K562 (cell line): Measurements from ENCODE around the gene PTK7. TPM values are rescaled to one million over a fixed set of nuclear protein-coding genes. Genes with fewer than 3 reads are reported as not detected.

Source experiments
- ARID4B ChIP-seq: sonication (generic); formaldehyde crosslinking; IDR thresholded peaks from 2 replicates; pipeline ENCODE4 v1.8.0; 2022; ENCODE audit warnings: mild to moderate bottlenecking, missing genetic modification reagents
- BCOR ChIP-seq: fragments of 450-650 bp; IDR thresholded peaks from 2 replicates; pipeline ENCODE4 v1.6.1; 2016
- EP400 ChIP-seq: fragments of 450-650 bp; IDR thresholded peaks from 2 replicates; pipeline ENCODE4 v1.6.1; 2017; ENCODE audit warnings: antibody characterized with exemption, mild to moderate bottlenecking, moderate library complexity
- KDM2B ChIP-seq: fragments of 250-450 bp; sonication (Bioruptor Pico); IDR thresholded peaks from 2 replicates; pipeline ENCODE4 v1.8.0; 2021; ENCODE audit warnings: mild to moderate bottlenecking, moderate library complexity
- PHF8 ChIP-seq: fragments of 200-600 bp; sonication (generic); IDR thresholded peaks from 2 replicates; pipeline ENCODE4 v1.6.1; 2012; ENCODE audit warnings: mixed run types, mild to moderate bottlenecking, inconsistent platforms, low read length, moderate library complexity, borderline replicate concordance
- POLR2AphosphoS2 ChIP-seq: IDR thresholded peaks from 2 replicates; pipeline ENCODE4 v1.6.1; 2012; ENCODE audit warnings: low read length, improper control_type of control experiment
- POLR3A ChIP-seq: IDR thresholded peaks from 2 replicates; pipeline ENCODE4 v1.6.1; 2011; ENCODE audit warnings: borderline replicate concordance, mild to moderate bottlenecking, moderate library complexity; ENCODE audit not compliant: insufficient read length, insufficient read depth; ENCODE audit errors: extremely low read depth
- STAG1 ChIP-seq: sonication (generic); formaldehyde crosslinking; IDR thresholded peaks from 2 replicates; pipeline ENCODE4 v1.5.0; 2020; ENCODE audit warnings: missing genetic modification reagents, borderline replicate concordance
- TSHZ1 ChIP-seq: fragments of 250-450 bp; sonication (Bioruptor Pico); IDR thresholded peaks from 2 replicates; pipeline ENCODE4 v1.4.0; 2020; ENCODE audit warnings: mild to moderate bottlenecking, moderate library complexity
- USF2 ChIP-seq: sonication (generic); formaldehyde crosslinking; IDR thresholded peaks from 2 replicates; pipeline ENCODE4 v1.5.0; 2020; ENCODE audit warnings: missing genetic modification reagents
- ZBTB12 ChIP-seq: fragments of 250-450 bp; sonication (Bioruptor Pico); IDR thresholded peaks from 2 replicates; pipeline ENCODE4 v1.4.0; 2020
- ZFPM2 ChIP-seq: fragments of 250-450 bp; sonication (Bioruptor Pico); IDR thresholded peaks from 2 replicates; pipeline ENCODE4 v1.5.1; 2022; ENCODE audit warnings: mild to moderate bottlenecking
- ZKSCAN1 ChIP-seq: fragments of 150-350 bp; IDR thresholded peaks from 2 replicates; pipeline ENCODE4 v1.6.1; 2016; ENCODE audit warnings: low read depth, low read length
- ZNF449 ChIP-seq: fragments of 250-450 bp; sonication (Bioruptor Pico); IDR thresholded peaks from 2 replicates; pipeline ENCODE4 v1.8.0; 2022; ENCODE audit warnings: moderate library complexity, mild to moderate bottlenecking, inconsistent platforms
- ZNF764 ChIP-seq: fragments of 250-450 bp; sonication (Bioruptor Pico); IDR thresholded peaks from 2 replicates; pipeline ENCODE4 v1.4.0; 2020; ENCODE audit warnings: low read depth, mild to moderate bottlenecking, moderate library complexity
- polyA plus RNA-seq, 8 experiments: library from polyadenylated mRNA; depleted of rRNA in 4 of 8; stranded (reverse) in 5 of 8; unstranded in 3 of 8; fragments of >200 nt; fragmentation: Nextera tagmentation in 2 of 8; fragmentation: Illumina TruSeq in 1 of 8; extraction: Ambion mirVana in 2 of 8; extraction: Trizol in 1 of 8; gene quantifications; 2 replicates each; pipeline versions ENCODE4 v1.2.1 to v1.2.3, GENCODE V29; 2011 to 2014; ENCODE audit warnings: inconsistent platforms in 1 of 8, missing spikeins in 1 of 8
- total RNA-seq, 7 experiments: library from RNA; depleted of rRNA in 6 of 7; stranded (reverse); fragments of >200 nt in 6 of 7; fragmentation: Illumina TruSeq in 2 of 7; extraction: Trizol in 2 of 7; gene quantifications; 2 replicates each; pipeline versions ENCODE4 v1.2.1 to v1.2.3, GENCODE V29; 2011 to 2021; ENCODE audit warnings: low replicate concordance in 1 of 7

PTK7 gene
- total and polyA plus RNA-seq, 9 of the 15 experiments (the other 6 are each of a cell fraction or from before 2014, with no cell fraction given), result 0.20 to 6.8 (median 4.2) TPM

GRCh38 chr6:43059168-43060033 lies 16.7 kb upstream of the PTK7 start, which contains the start of the genes KLC4 and MRPL2 (continued):
- TF ChIP-seq STAG1 (CRISPR knock-in tag) (no peak), ARID4B (CRISPR knock-in tag) (peak; percentile 88), ZFPM2 (CRISPR knock-in tag) (no peak), ZBTB12 (CRISPR knock-in tag) (peak; percentile 99), POLR3A (no peak), ZKSCAN1 (peak; percentile 90), POLR2AphosphoS2 (no peak), USF2 (peak; percentile 68), PHF8 (peak; percentile 86), BCOR (peak; percentile 60), ZNF764 (CRISPR knock-in tag) (no peak), KDM2B (CRISPR knock-in tag) (peak; percentile 95), ZNF449 (no peak), TSHZ1 (CRISPR knock-in tag) (no peak), EP400 (peak; percentile 94)
